Keratinocyte (primary cell): ENCODE data around the gene EGF. TPM values are rescaled to one million over a fixed set of nuclear protein-coding genes. Genes with fewer than 3 reads are reported as not detected.

Experiments used
- DNase-seq: peaks from one replicate; pipeline ENCODE4 v3.0.0-alpha.2; 2011; ENCODE audit warnings: low read depth, missing footprints, low spot score
- FAIRE-seq: peaks from 2 replicates; lab custom pipeline; 2011; peaks lifted over from hg19 to GRCh38; lab: Jason Lieb, UNC
- H2AFZ ChIP-seq: 2 replicates; pipeline ENCODE4 v1.6.0; 2012; ENCODE audit warnings: low read length, control low read depth, inconsistent platforms; ENCODE audit not compliant: control insufficient read depth
- H3K27ac ChIP-seq: 2 replicates; pipeline ENCODE4 v1.5.1; 2011; ENCODE audit warnings: low read length; ENCODE audit not compliant: control insufficient read depth, insufficient read depth
- H3K27me3 ChIP-seq: 3 replicates; pipeline ENCODE4 v1.6.0; 2011; ENCODE audit warnings: low read length; ENCODE audit not compliant: control insufficient read depth, insufficient read depth; ENCODE audit errors: extremely low read depth
- H3K36me3 ChIP-seq, 2 experiments: 2 replicates in 1 of 2; 3 replicates in 1 of 2; pipeline ENCODE4 v1.5.1; 2011; ENCODE audit warnings: low read length in 2 of 2, mild to moderate bottlenecking in 1 of 2; ENCODE audit not compliant: control insufficient read depth in 2 of 2, insufficient read depth in 2 of 2; ENCODE audit errors: extremely low read depth in 1 of 2
- H3K4me1 ChIP-seq: 3 replicates; pipeline ENCODE4 v1.5.1; 2011; ENCODE audit warnings: low read length; ENCODE audit not compliant: control insufficient read depth, insufficient read depth; ENCODE audit errors: extremely low read depth
- H3K4me2 ChIP-seq: 3 replicates; pipeline ENCODE4 v1.6.0; 2011; ENCODE audit warnings: low read depth, low read length; ENCODE audit not compliant: control insufficient read depth, insufficient read depth; ENCODE audit errors: extremely low read depth
- H3K4me3 ChIP-seq, 3 experiments: fragments of 200-600 bp in 1 of 3; sonication (generic) in 1 of 3; 2 replicates in 2 of 3; 3 replicates in 1 of 3; pipeline ENCODE4 v1.5.1; 2011 to 2016; ENCODE audit warnings: low read length in 3 of 3, mild to moderate bottlenecking in 3 of 3, control low read depth in 2 of 3, inconsistent platforms in 1 of 3, low read depth in 1 of 3, mixed read lengths in 1 of 3, mixed run types in 1 of 3, moderate library complexity in 1 of 3; ENCODE audit not compliant: control insufficient read depth in 2 of 3, insufficient read depth in 2 of 3; ENCODE audit errors: extremely low read depth in 1 of 3
- H3K79me2 ChIP-seq: 2 replicates; pipeline ENCODE4 v1.6.0; 2012; ENCODE audit warnings: low read length; ENCODE audit not compliant: control insufficient read depth, insufficient read depth
- H3K9ac ChIP-seq: 3 replicates; pipeline ENCODE4 v1.6.0; 2011; ENCODE audit warnings: low read length; ENCODE audit not compliant: control insufficient read depth, insufficient read depth; ENCODE audit errors: extremely low read depth
- H3K9me1 ChIP-seq: 3 replicates; pipeline ENCODE4 v1.6.0; 2011; ENCODE audit warnings: low read length; ENCODE audit not compliant: control insufficient read depth, insufficient read depth; ENCODE audit errors: extremely low read depth
- H3K9me3 ChIP-seq: 2 replicates; pipeline ENCODE4 v1.5.1; 2012; ENCODE audit warnings: low read depth, low read length; ENCODE audit not compliant: control insufficient read depth
- H4K20me1 ChIP-seq: 3 replicates; pipeline ENCODE4 v1.6.0; 2011; ENCODE audit warnings: low read length; ENCODE audit not compliant: control insufficient read depth, insufficient read depth; ENCODE audit errors: extremely low read depth
- CTCF ChIP-seq, 3 experiments: IDR thresholded peaks in 1 of 3; conservative IDR thresholded peaks in 1 of 3; optimal IDR thresholded peaks in 1 of 3; 2 replicates in 2 of 3; 3 replicates in 1 of 3; pipeline versions ENCODE3 to v1.5.1; 2011; ENCODE audit warnings: low read length in 3 of 3, mild to moderate bottlenecking in 3 of 3, moderate library complexity in 2 of 3, control low read depth in 1 of 3, inconsistent platforms in 1 of 3; ENCODE audit not compliant: insufficient read depth in 2 of 3; ENCODE audit errors: extremely low read depth in 1 of 3
- EZH2 ChIP-seq: IDR thresholded peaks from one replicate; pipeline ENCODE4 v1.6.1; 2012; ENCODE audit warnings: inconsistent platforms, mild to moderate bottlenecking, low read length, moderate library complexity
- dilution Hi-C: fragments of 300-500 bp; cut with MboI; formaldehyde crosslinking; loops from one replicate; pipeline ENCODE4 v1.7.0; 2020; ENCODE audit warnings: low sequenced_read_pairs; ENCODE audit not compliant: extremely low pct_ligation_motif_present
- polyA plus RNA-seq, 5 experiments: library from polyadenylated mRNA; depleted of rRNA in 3 of 5; stranded (reverse) in 3 of 5; stranded (forward) in 1 of 5; unstranded in 1 of 5; fragments of >200 nt; gene quantifications; 1 replicate in 1 of 5; 2 replicates in 3 of 5; 3 replicates in 1 of 5; pipeline versions ENCODE4 v1.2.1 to v1.2.3, GENCODE V29; 2011 to 2012; ENCODE audit warnings: missing spikeins in 2 of 5, low read depth in 1 of 5, low replicate concordance in 1 of 5

Gene EGF
- polyA plus RNA-seq, 1 donor (not counting 4 experiments of a cell fraction or from before 2014, with no cell fraction given), result 1.3 TPM

GRCh38 chr4:109955146-109955545 is 42.5 kb downstream of the EGF start:
- FAIRE-seq, result no peak
- no peaks in the 10 kb centered on the region for H3K4me1 ChIP-seq

GRCh38 chr4:109957227-109957626 is 44.5 kb downstream of the EGF start:
- DNase-seq, result no peak
- TF ChIP-seq EZH2 (no peak), CTCF (optimal IDR thresholded peaks at IDR 0.05 in 1 of 3, IDR thresholded peaks at IDR 0.05 in 1 of 3, conservative IDR thresholded peaks at IDR 0.05 in 1 of 3; ENCODE audit: extremely low read depth in 1 of 3, insufficient read depth in 2 of 3, low read length in 3 of 3) (no peak)
- dilution Hi-C loops, result no loop called here

More at GRCh38 chr4:109955146-109955545, 42.5 kb downstream of the EGF start:
- Histone ChIP-seq H3K79me2 (no peaks in the 10 kb centered on the region), H3K4me2 (no peak overlapping the region), H3K4me3 (no peak overlapping the region), H4K20me1 (no peaks in the 10 kb centered on the region), H3K27ac (no peak overlapping the region), H3K27me3 (no peaks in the 10 kb centered on the region), H2AFZ (no peak overlapping the region), H3K9me1 (no peaks in the 10 kb centered on the region), H3K9ac (no peak overlapping the region), H3K9me3 (no peaks in the 10 kb centered on the region), H3K36me3 (no peaks in the 10 kb centered on the region)
- no peak for DNase-seq
- TF ChIP-seq EZH2 (no peak), CTCF (optimal IDR thresholded peaks at IDR 0.05 in 1 of 3, IDR thresholded peaks at IDR 0.05 in 1 of 3, conservative IDR thresholded peaks at IDR 0.05 in 1 of 3; ENCODE audit: extremely low read depth in 1 of 3, insufficient read depth in 2 of 3, low read length in 3 of 3) (no peak)
- dilution Hi-C loops, result no loop called here

More at GRCh38 chr4:109957227-109957626, 44.5 kb downstream of the EGF start:
- Histone ChIP-seq H3K4me2 (no peak overlapping the region), H3K27ac (no peak overlapping the region), H4K20me1 (no peaks in the 10 kb centered on the region), H3K79me2 (no peaks in the 10 kb centered on the region), H3K27me3 (no peaks in the 10 kb centered on the region), H2AFZ (no peak overlapping the region), H3K4me1 (no peaks in the 10 kb centered on the region), H3K36me3 (no peaks in the 10 kb centered on the region), H3K4me3 (no peak overlapping the region), H3K9me1 (no peaks in the 10 kb centered on the region), H3K9ac (no peak overlapping the region), H3K9me3 (no peaks in the 10 kb centered on the region)
- FAIRE-seq, result no peak
